COR-L47 (cell line): Measurements from ENCODE around the gene CCNI.
"Not testable (repeated sequence)": the region's sequence is repeated elsewhere in the genome, so short reads cannot be mapped to it uniquely, and the experiment has no call there.

ENCODE experiments used
- DNase-seq: peaks from one replicate; lab custom pipeline; 2025; lab: John Stamatoyannopoulos, UW

Gene CCNI

GRCh38 chr4:77040854-77041725 is 34.7 kb downstream of the CCNI start:
- no peak for DNase-seq

GRCh38 chr4:77040270-77040669 is 35.5 kb downstream of the CCNI start:
- no peak for DNase-seq

GRCh38 chr4:77039796-77040195 is 36.0 kb downstream of the CCNI start:
- DNase-seq, result no peak

- DNase-seq, result no peak
These were observed 38.1 kb downstream of the CCNI start for GRCh38 chr4:77037736-77038135.

GRCh38 chr4:77037168-77037567 is 38.6 kb downstream of the CCNI start:
- DNase-seq, result not testable (repeated sequence)

GRCh38 chr4:77036206-77036605 is 39.6 kb downstream of the CCNI start:
- no peak for DNase-seq

- no peak for DNase-seq
These were observed 40.6 kb downstream of the CCNI start for GRCh38 chr4:77035153-77035552.

GRCh38 chr4:77031544-77031943 is 44.2 kb downstream of the CCNI start:
- no peak for DNase-seq

GRCh38 chr4:77029757-77030156 is 46.0 kb downstream of the CCNI start:
- DNase-seq, result not testable (repeated sequence)

GRCh38 chr4:77028246-77028645 is 47.5 kb downstream of the CCNI start:
- DNase-seq, result no peak

- DNase-seq, result no peak
These were observed 49.5 kb downstream of the CCNI start for GRCh38 chr4:77026322-77026704.

GRCh38 chr4:77025643-77026321 is 50.0 kb downstream of the CCNI start:
- no peak for DNase-seq

- DNase-seq, result no peak
These were observed 51.9 kb downstream of the CCNI start for GRCh38 chr4:77023920-77024319.

- DNase-seq, result no peak
These were observed 53.1 kb downstream of the CCNI start for GRCh38 chr4:77022560-77023179.

GRCh38 chr4:77021614-77022089 is 54.1 kb downstream of the CCNI start:
- no peak for DNase-seq

GRCh38 chr4:77020017-77020416 is 55.8 kb downstream of the CCNI start:
- DNase-seq, result no peak

GRCh38 chr4:77015390-77015789 is 60.4 kb downstream of the CCNI start:
- no peak for DNase-seq

- DNase-seq, result no peak
These were observed 61.5 kb downstream of the CCNI start for GRCh38 chr4:77014256-77014655.

GRCh38 chr4:77012726-77013125 is 63.1 kb downstream of the CCNI start:
- DNase-seq, result no peak

GRCh38 chr4:77010841-77011354 is 64.9 kb downstream of the CCNI start:
- no peak for DNase-seq

GRCh38 chr4:77009511-77010115 is 66.2 kb downstream of the CCNI start:
- no peak for DNase-seq
